Measurements from ENCODE around the gene ZNF385C.

DNA sequence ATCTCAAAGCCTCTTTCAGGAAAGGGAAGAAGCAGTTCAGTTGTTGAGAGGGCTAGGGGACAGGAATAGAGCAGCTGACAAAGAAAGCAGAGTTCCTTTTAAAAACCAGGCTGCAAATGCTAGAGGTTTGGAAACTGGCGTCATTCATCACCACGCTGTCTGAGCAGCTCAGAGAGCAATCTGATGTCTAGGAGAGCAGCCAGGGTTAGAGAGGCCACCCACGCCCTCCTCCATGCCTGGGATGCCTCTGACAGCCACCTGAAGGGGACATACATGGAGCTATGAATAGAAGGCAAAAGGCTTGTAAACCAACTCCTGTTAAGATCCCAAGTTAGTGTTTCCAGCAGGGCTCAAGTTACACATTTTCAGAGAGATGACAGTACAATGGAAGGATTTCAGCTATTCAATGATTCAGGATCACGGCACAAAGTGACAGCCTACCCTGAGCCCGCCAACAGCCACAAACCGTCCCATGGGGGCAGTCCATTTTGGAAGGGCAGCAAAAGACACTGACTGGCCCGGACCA is 44.2 kb upstream of the ZNF385C start:
- no peak for TF ChIP-seq EZH2 (IDR thresholded peaks at IDR 0.05)
- TF ChIP-seq, protein P1, sequence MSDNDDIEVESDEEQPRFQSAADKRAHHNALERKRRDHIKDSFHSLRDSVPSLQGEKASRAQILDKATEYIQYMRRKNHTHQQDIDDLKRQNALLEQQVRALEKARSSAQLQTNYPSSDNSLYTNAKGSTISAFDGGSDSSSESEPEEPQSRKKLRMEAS (IDR thresholded peaks at IDR 0.05): no peak
- TF ChIP-seq, protein P2, sequence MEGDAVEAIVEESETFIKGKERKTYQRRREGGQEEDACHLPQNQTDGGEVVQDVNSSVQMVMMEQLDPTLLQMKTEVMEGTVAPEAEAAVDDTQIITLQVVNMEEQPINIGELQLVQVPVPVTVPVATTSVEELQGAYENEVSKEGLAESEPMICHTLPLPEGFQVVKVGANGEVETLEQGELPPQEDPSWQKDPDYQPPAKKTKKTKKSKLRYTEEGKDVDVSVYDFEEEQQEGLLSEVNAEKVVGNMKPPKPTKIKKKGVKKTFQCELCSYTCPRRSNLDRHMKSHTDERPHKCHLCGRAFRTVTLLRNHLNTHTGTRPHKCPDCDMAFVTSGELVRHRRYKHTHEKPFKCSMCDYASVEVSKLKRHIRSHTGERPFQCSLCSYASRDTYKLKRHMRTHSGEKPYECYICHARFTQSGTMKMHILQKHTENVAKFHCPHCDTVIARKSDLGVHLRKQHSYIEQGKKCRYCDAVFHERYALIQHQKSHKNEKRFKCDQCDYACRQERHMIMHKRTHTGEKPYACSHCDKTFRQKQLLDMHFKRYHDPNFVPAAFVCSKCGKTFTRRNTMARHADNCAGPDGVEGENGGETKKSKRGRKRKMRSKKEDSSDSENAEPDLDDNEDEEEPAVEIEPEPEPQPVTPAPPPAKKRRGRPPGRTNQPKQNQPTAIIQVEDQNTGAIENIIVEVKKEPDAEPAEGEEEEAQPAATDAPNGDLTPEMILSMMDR (IDR thresholded peaks at IDR 0.05 in 2 of 3, conservative IDR thresholded peaks at IDR 0.05 in 1 of 3; ENCODE audit: borderline replicate concordance in 1 of 3, insufficient read depth in 1 of 3, low read depth in 2 of 3, low read length in 2 of 3): no peak
- TF ChIP-seq, protein P3, sequence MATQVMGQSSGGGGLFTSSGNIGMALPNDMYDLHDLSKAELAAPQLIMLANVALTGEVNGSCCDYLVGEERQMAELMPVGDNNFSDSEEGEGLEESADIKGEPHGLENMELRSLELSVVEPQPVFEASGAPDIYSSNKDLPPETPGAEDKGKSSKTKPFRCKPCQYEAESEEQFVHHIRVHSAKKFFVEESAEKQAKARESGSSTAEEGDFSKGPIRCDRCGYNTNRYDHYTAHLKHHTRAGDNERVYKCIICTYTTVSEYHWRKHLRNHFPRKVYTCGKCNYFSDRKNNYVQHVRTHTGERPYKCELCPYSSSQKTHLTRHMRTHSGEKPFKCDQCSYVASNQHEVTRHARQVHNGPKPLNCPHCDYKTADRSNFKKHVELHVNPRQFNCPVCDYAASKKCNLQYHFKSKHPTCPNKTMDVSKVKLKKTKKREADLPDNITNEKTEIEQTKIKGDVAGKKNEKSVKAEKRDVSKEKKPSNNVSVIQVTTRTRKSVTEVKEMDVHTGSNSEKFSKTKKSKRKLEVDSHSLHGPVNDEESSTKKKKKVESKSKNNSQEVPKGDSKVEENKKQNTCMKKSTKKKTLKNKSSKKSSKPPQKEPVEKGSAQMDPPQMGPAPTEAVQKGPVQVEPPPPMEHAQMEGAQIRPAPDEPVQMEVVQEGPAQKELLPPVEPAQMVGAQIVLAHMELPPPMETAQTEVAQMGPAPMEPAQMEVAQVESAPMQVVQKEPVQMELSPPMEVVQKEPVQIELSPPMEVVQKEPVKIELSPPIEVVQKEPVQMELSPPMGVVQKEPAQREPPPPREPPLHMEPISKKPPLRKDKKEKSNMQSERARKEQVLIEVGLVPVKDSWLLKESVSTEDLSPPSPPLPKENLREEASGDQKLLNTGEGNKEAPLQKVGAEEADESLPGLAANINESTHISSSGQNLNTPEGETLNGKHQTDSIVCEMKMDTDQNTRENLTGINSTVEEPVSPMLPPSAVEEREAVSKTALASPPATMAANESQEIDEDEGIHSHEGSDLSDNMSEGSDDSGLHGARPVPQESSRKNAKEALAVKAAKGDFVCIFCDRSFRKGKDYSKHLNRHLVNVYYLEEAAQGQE (IDR thresholded peaks at IDR 0.05; ENCODE audit: low read depth): no peak
- no peak for TF ChIP-seq JUND (IDR thresholded peaks at IDR 0.05)
- TF ChIP-seq CEBPB (IDR thresholded peaks at IDR 0.05; ENCODE audit: low read depth): no peak
- TF ChIP-seq EZH2phosphoT487 (IDR thresholded peaks at IDR 0.05; ENCODE audit: borderline replicate concordance): no peak
- TF ChIP-seq POLR2A (IDR thresholded peaks at IDR 0.05; ENCODE audit: borderline replicate concordance, extremely low read depth, insufficient read depth, insufficient read length): no peak
- TF ChIP-seq POLR2AphosphoS5 (IDR thresholded peaks at IDR 0.05; ENCODE audit: low read depth, low read length): no peak
- TF ChIP-seq ZNF274 (IDR thresholded peaks at IDR 0.05; ENCODE audit: low read depth, low read length): no peak
- TF ChIP-seq SIN3A (IDR thresholded peaks at IDR 0.05; ENCODE audit: low read depth): no peak
- no peak for TF ChIP-seq EGR1 (IDR thresholded peaks at IDR 0.05; ENCODE audit: low read depth)
- TF ChIP-seq YY1 (IDR thresholded peaks at IDR 0.05; ENCODE audit: extremely low read depth, insufficient replicate concordance, low read depth, low read length): no peak
